ENCODE data around the gene ANO2. TPM values are rescaled to one million over a fixed set of nuclear protein-coding genes. Genes with fewer than 3 reads are reported as not detected.

Gene ANO2
- total and polyA plus RNA-seq, 2 donors (not counting 3 experiments of a cell fraction or from before 2014, with no cell fraction given): 15.4 to 65.0 TPM

- no peak for DNase-seq (ENCODE audit: low read depth, low spot score)
- CTCF ChIA-PET: no interaction called here
Observed at GRCh38 chr12:5565933-5566599, 379.0 kb downstream of the ANO2 start.

More at GRCh38 chr12:5565933-5566599, 379.0 kb downstream of the ANO2 start:
- intact Hi-C loops (cut with micrococcal nuclease) (no loop called here), dilution Hi-C loops (cut with MboI; ENCODE audit: extremely low pct_ligation_motif_present, low sequenced_read_pairs) (no loop called here)
- BruUV-seq (replicated peaks): no TSS peak
- Histone ChIP-seq H3K4me3 (replicated peaks in 1 of 3; ENCODE audit: insufficient read depth in 1 of 3, low read depth in 1 of 3, low read length in 3 of 3) (no peak overlapping the region), H4K20me1 (replicated peaks; ENCODE audit: control insufficient read depth, extremely low read depth, insufficient read depth, low read length) (no peaks in the 10 kb centered on the region), H3K4me2 (ENCODE audit: insufficient read depth, low read length) (no peak overlapping the region), H2AFZ (ENCODE audit: low read depth, low read length) (no peak overlapping the region), H3K9me3 (replicated peaks; ENCODE audit: control insufficient read depth, insufficient read depth, low read length) (no peaks in the 10 kb centered on the region), H3K9me1 (replicated peaks; ENCODE audit: control insufficient read depth, extremely low read depth, insufficient read depth, low read length) (no peaks in the 10 kb centered on the region), H3K27me3 (ENCODE audit: control insufficient read depth in 2 of 2, insufficient read depth in 2 of 2, low read length in 2 of 2) (no peaks in the 10 kb centered on the region), H3K4me1 (ENCODE audit: control insufficient read depth, extremely low read depth, insufficient read depth, low read length) (no peaks in the 10 kb centered on the region), H3K79me2 (ENCODE audit: control insufficient read depth, insufficient read depth, low read length) (no peaks in the 10 kb centered on the region), H3K9ac (replicated peaks; ENCODE audit: extremely low read depth, insufficient read depth, low read length) (no peak overlapping the region), H3K27ac (ENCODE audit: insufficient read depth, low read depth, low read length) (no peak overlapping the region), H3K36me3 (ENCODE audit: control insufficient read depth in 2 of 2, extremely low read depth in 1 of 2, insufficient read depth in 2 of 2, low read length in 2 of 2) (peaks cover 4 to 30% of the 10 kb centered on the region in 2 experiments)
- TF ChIP-seq MAX (IDR thresholded peaks at IDR 0.05; ENCODE audit: insufficient read depth, insufficient read length) (no peak), CTCF (IDR thresholded peaks at IDR 0.05; ENCODE audit: extremely low read depth in 1 of 2, insufficient read depth in 1 of 2, low read depth in 1 of 2, low read length in 2 of 2) (no peak), MYC (IDR thresholded peaks at IDR 0.05; ENCODE audit: low read depth, low read length) (no peak), POLR2AphosphoS5 (IDR thresholded peaks at IDR 0.05; ENCODE audit: insufficient read depth, low read depth, low read length) (no peak), GATA2 (IDR thresholded peaks at IDR 0.05; ENCODE audit: insufficient read depth, insufficient read length, low read depth, low read length) (no peak), POLR2A (IDR thresholded peaks at IDR 0.05; ENCODE audit: low read depth, low read length) (no peak), EZH2 (IDR thresholded peaks at IDR 0.05; ENCODE audit: borderline replicate concordance, low read depth, low read length, severe bottlenecking) (no peak), FOS (IDR thresholded peaks at IDR 0.05; ENCODE audit: borderline replicate concordance, insufficient read depth, low read length) (no peak), JUN (IDR thresholded peaks at IDR 0.05; ENCODE audit: borderline replicate concordance, insufficient read depth, insufficient read length, low read depth) (no peak)
- FAIRE-seq: no peak
- POLR2A ChIA-PET: no interaction called here
